Erythroblast (primary cell): ENCODE results near the gene GABRP.
"Not testable (repeated sequence)": the region's sequence is repeated elsewhere in the genome, so short reads cannot be mapped to it uniquely, and the experiment has no call there.

Experiments
- DNase-seq, 2 experiments: peaks; one replicate each; lab custom pipeline; 2025; lab: John Stamatoyannopoulos, UW
- GATA1 ChIP-seq: IDR thresholded peaks from 2 replicates; pipeline ENCODE4 v1.6.1; 2011; ENCODE audit warnings: low read depth, mild to moderate bottlenecking, control low read depth, low read length, moderate library complexity
- POLR2A ChIP-seq: IDR thresholded peaks from 2 replicates; pipeline ENCODE4 v1.6.1; 2011; ENCODE audit warnings: mild to moderate bottlenecking, low read length

The GABRP gene

GRCh38 chr5:170748951-170749471 is 34.5 kb upstream of the GABRP start:
- no peak for TF ChIP-seq GATA1
- TF ChIP-seq POLR2A = no peak

GRCh38 chr5:170749911-170750431 is 33.6 kb upstream of the GABRP start:
- TF ChIP-seq GATA1 (no peak), POLR2A (no peak)
- no peak for DNase-seq

More at GRCh38 chr5:170748951-170749471, 34.5 kb upstream of the GABRP start:
- DNase-seq = no peak

- TF ChIP-seq GATA1 (no peak), POLR2A (no peak)
- no peak for DNase-seq
Observed at GRCh38 chr5:170750791-170751190, 32.7 kb upstream of the GABRP start.

GRCh38 chr5:170751631-170752030 is 31.9 kb upstream of the GABRP start:
- no peak for DNase-seq
- TF ChIP-seq GATA1 (no peak), POLR2A (no peak)

- TF ChIP-seq GATA1 (no peak), POLR2A (no peak)
- DNase-seq = no peak
Observed at GRCh38 chr5:170752257-170753215, 31.0 kb upstream of the GABRP start.

- no peak for DNase-seq
- TF ChIP-seq POLR2A = no peak
- no peak for TF ChIP-seq GATA1
Observed at GRCh38 chr5:170753311-170753710, 30.2 kb upstream of the GABRP start.

- not testable (repeated sequence) for DNase-seq
Observed at GRCh38 chr5:170754508-170754907, 29.0 kb upstream of the GABRP start.

GRCh38 chr5:170755679-170756456 is 27.7 kb upstream of the GABRP start:
- peak in 1 of 2 experiments; percentile 5 for DNase-seq
- TF ChIP-seq GATA1 = no peak
- TF ChIP-seq POLR2A = no peak

- TF ChIP-seq POLR2A (no peak), GATA1 (no peak)
- DNase-seq = no peak
Observed at GRCh38 chr5:170756691-170757090, 26.8 kb upstream of the GABRP start.

- TF ChIP-seq GATA1 (no peak), POLR2A (no peak)
- no peak for DNase-seq
Observed at GRCh38 chr5:170757182-170757601, 26.3 kb upstream of the GABRP start.

GRCh38 chr5:170757669-170758068 is 25.9 kb upstream of the GABRP start:
- DNase-seq = no peak
- no peak for TF ChIP-seq GATA1
- no peak for TF ChIP-seq POLR2A

- no peak for TF ChIP-seq POLR2A
Observed at GRCh38 chr5:170758481-170758880, 25.0 kb upstream of the GABRP start.

GRCh38 chr5:170760113-170760512 is 23.4 kb upstream of the GABRP start:
- TF ChIP-seq GATA1 (no peak), POLR2A (no peak)

More at GRCh38 chr5:170758481-170758880, 25.0 kb upstream of the GABRP start:
- DNase-seq = no peak

More at GRCh38 chr5:170760113-170760512, 23.4 kb upstream of the GABRP start:
- no peak for DNase-seq
